HCT116 (cell line): ENCODE results near the gene UBE2M.

Experiments used
- JUND ChIP-seq: IDR thresholded peaks from 2 replicates; pipeline ENCODE4 v1.6.1; 2012
- POLR2A ChIP-seq: IDR thresholded peaks from 2 replicates; pipeline ENCODE4 v1.7.0; 2011; ENCODE audit warnings: borderline replicate concordance; ENCODE audit not compliant: insufficient read depth, insufficient read length; ENCODE audit errors: extremely low read depth
- POLR2AphosphoS5 ChIP-seq: IDR thresholded peaks from 2 replicates; pipeline ENCODE4 v1.6.1; 2011; ENCODE audit warnings: mild to moderate bottlenecking, low read depth, low read length, moderate library complexity
- RAD21 ChIP-seq: IDR thresholded peaks from 2 replicates; pipeline ENCODE4 v1.6.1; 2012; ENCODE audit warnings: low read depth, mild to moderate bottlenecking
- TF ChIP-seq, protein P1 (sequence below), 3 experiments: fragments of 200-600 bp in 1 of 3; sonication (generic) in 1 of 3; IDR thresholded peaks in 2 of 3; conservative IDR thresholded peaks in 1 of 3; 2 replicates each; pipeline ENCODE4 v1.5.1; 2012 to 2017; ENCODE audit warnings: low read depth in 2 of 3, low read length in 2 of 3, antibody characterized with exemption in 1 of 3, borderline replicate concordance in 1 of 3, control low read depth in 1 of 3, mild to moderate bottlenecking in 1 of 3, mixed read lengths in 1 of 3, mixed run types in 1 of 3, moderate library complexity in 1 of 3; ENCODE audit not compliant: insufficient read depth in 1 of 3
- TF ChIP-seq, protein P2 (sequence below): IDR thresholded peaks from 2 replicates; pipeline ENCODE4 v1.6.1; 2012

GRCh38 chr19:58514564-58515022, 43.8 kb downstream of the UBE2M start:
- TF ChIP-seq, protein P1, sequence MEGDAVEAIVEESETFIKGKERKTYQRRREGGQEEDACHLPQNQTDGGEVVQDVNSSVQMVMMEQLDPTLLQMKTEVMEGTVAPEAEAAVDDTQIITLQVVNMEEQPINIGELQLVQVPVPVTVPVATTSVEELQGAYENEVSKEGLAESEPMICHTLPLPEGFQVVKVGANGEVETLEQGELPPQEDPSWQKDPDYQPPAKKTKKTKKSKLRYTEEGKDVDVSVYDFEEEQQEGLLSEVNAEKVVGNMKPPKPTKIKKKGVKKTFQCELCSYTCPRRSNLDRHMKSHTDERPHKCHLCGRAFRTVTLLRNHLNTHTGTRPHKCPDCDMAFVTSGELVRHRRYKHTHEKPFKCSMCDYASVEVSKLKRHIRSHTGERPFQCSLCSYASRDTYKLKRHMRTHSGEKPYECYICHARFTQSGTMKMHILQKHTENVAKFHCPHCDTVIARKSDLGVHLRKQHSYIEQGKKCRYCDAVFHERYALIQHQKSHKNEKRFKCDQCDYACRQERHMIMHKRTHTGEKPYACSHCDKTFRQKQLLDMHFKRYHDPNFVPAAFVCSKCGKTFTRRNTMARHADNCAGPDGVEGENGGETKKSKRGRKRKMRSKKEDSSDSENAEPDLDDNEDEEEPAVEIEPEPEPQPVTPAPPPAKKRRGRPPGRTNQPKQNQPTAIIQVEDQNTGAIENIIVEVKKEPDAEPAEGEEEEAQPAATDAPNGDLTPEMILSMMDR (IDR thresholded peaks at IDR 0.05 in 2 of 3, conservative IDR thresholded peaks at IDR 0.05 in 1 of 3; ENCODE audit: borderline replicate concordance in 1 of 3, insufficient read depth in 1 of 3, low read depth in 2 of 3, low read length in 2 of 3): no peak
- no peak for TF ChIP-seq POLR2AphosphoS5
- TF ChIP-seq POLR2A: no peak
- TF ChIP-seq, protein P2, sequence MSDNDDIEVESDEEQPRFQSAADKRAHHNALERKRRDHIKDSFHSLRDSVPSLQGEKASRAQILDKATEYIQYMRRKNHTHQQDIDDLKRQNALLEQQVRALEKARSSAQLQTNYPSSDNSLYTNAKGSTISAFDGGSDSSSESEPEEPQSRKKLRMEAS: no peak
- no peak for TF ChIP-seq RAD21
- no peak for TF ChIP-seq JUND
